ENCODE results near the gene SAFB.

Gene SAFB

GRCh38 chr19:5631567-5632240, 8.8 kb downstream of the SAFB start:
- no peak for ATAC-seq
- no peak for TF ChIP-seq CSRNP3 (CRISPR knock-in tag; IDR thresholded peaks at IDR 0.05)
- no peak for TF ChIP-seq TOX (CRISPR knock-in tag; IDR thresholded peaks at IDR 0.05; ENCODE audit: borderline replicate concordance)
- no peak for TF ChIP-seq GLIS3 (CRISPR knock-in tag; IDR thresholded peaks at IDR 0.05)
- TF ChIP-seq ESRRG (CRISPR knock-in tag; IDR thresholded peaks at IDR 0.05): no peak
- TF ChIP-seq OSR1 (CRISPR knock-in tag; IDR thresholded peaks at IDR 0.05): no peak
- TF ChIP-seq ZFP3 (CRISPR knock-in tag; IDR thresholded peaks at IDR 0.05): no peak

- TF ChIP-seq ZC3H10 (CRISPR knock-in tag; IDR thresholded peaks at IDR 0.05) (no peak), TCF4 (CRISPR knock-in tag; IDR thresholded peaks at IDR 0.05; ENCODE audit: borderline replicate concordance) (no peak), PATZ1 (CRISPR knock-in tag; IDR thresholded peaks at IDR 0.05; ENCODE audit: borderline replicate concordance) (no peak), ZFP3 (CRISPR knock-in tag; IDR thresholded peaks at IDR 0.05) (no peak), PPARA (CRISPR knock-in tag; IDR thresholded peaks at IDR 0.05; ENCODE audit: borderline replicate concordance) (no peak), ZNF8 (CRISPR knock-in tag; IDR thresholded peaks at IDR 0.05) (no peak), OSR1 (CRISPR knock-in tag; IDR thresholded peaks at IDR 0.05) (no peak), GLIS3 (CRISPR knock-in tag; IDR thresholded peaks at IDR 0.05) (no peak), ZNF565 (CRISPR knock-in tag; conservative IDR thresholded peaks at IDR 0.05; ENCODE audit: low read depth) (no peak)
- ATAC-seq: no peak
Measured at GRCh38 chr19:5632241-5632612, 9.3 kb downstream of the SAFB start.

GRCh38 chr19:5632657-5633056, 9.8 kb downstream of the SAFB start:
- TF ChIP-seq BACH2 (CRISPR knock-in tag; IDR thresholded peaks at IDR 0.05; ENCODE audit: borderline replicate concordance) (no peak), GLIS3 (CRISPR knock-in tag; IDR thresholded peaks at IDR 0.05) (no peak), ESRRG (CRISPR knock-in tag; IDR thresholded peaks at IDR 0.05) (no peak)
- no peak for ATAC-seq

GRCh38 chr19:5635427-5635826, 12.5 kb downstream of the SAFB start:
- no peak for TF ChIP-seq ISL1 (CRISPR knock-in tag; IDR thresholded peaks at IDR 0.05)
- no peak for TF ChIP-seq TOX (CRISPR knock-in tag; IDR thresholded peaks at IDR 0.05; ENCODE audit: borderline replicate concordance)
- TF ChIP-seq ZFP3 (CRISPR knock-in tag; IDR thresholded peaks at IDR 0.05): no peak
- TF ChIP-seq ZFP30 (CRISPR knock-in tag; IDR thresholded peaks at IDR 0.05): no peak
- no peak for TF ChIP-seq CREB5 (CRISPR knock-in tag; IDR thresholded peaks at IDR 0.05; ENCODE audit: low read depth)
- no peak for ATAC-seq

GRCh38 chr19:5637971-5638370, 15.1 kb downstream of the SAFB start:
- ATAC-seq: no peak
- no peak for TF ChIP-seq GLIS3 (CRISPR knock-in tag; IDR thresholded peaks at IDR 0.05)
- TF ChIP-seq ISL1 (CRISPR knock-in tag; IDR thresholded peaks at IDR 0.05): no peak
- TF ChIP-seq TOX (CRISPR knock-in tag; IDR thresholded peaks at IDR 0.05; ENCODE audit: borderline replicate concordance): no peak
- no peak for TF ChIP-seq OSR1 (CRISPR knock-in tag; IDR thresholded peaks at IDR 0.05)
- no peak for TF ChIP-seq ARNTL (CRISPR knock-in tag; IDR thresholded peaks at IDR 0.05; ENCODE audit: borderline replicate concordance, low read depth)
- no peak for TF ChIP-seq ZFP30 (CRISPR knock-in tag; IDR thresholded peaks at IDR 0.05)
- TF ChIP-seq ESRRG (CRISPR knock-in tag; IDR thresholded peaks at IDR 0.05): no peak
- TF ChIP-seq CREB5 (CRISPR knock-in tag; IDR thresholded peaks at IDR 0.05; ENCODE audit: low read depth): no peak
- TF ChIP-seq SNAI2 (CRISPR knock-in tag; IDR thresholded peaks at IDR 0.05): no peak
- no peak for TF ChIP-seq CSRNP3 (CRISPR knock-in tag; IDR thresholded peaks at IDR 0.05)
- TF ChIP-seq RARB (CRISPR knock-in tag; IDR thresholded peaks at IDR 0.05): no peak
- no peak for TF ChIP-seq PPARA (CRISPR knock-in tag; IDR thresholded peaks at IDR 0.05; ENCODE audit: borderline replicate concordance)
- no peak for TF ChIP-seq ZC3H10 (CRISPR knock-in tag; IDR thresholded peaks at IDR 0.05)
- no peak for TF ChIP-seq BACH2 (CRISPR knock-in tag; IDR thresholded peaks at IDR 0.05; ENCODE audit: borderline replicate concordance)
- TF ChIP-seq POU6F1 (CRISPR knock-in tag; IDR thresholded peaks at IDR 0.05; ENCODE audit: borderline replicate concordance, low read depth): no peak
- TF ChIP-seq TSHZ2 (CRISPR knock-in tag; IDR thresholded peaks at IDR 0.05): no peak
